Fibroblast of skin of right quadriceps (primary cell): ENCODE measurements around the gene P3H4.
"Not testable (repeated sequence)": the region's sequence is repeated elsewhere in the genome, so short reads cannot be mapped to it uniquely, and the experiment has no call there.

Source experiments
- DNase-seq: peaks from one replicate; pipeline ENCODE4 v3.0.0-alpha.2; 2013

The P3H4 gene, protein sequence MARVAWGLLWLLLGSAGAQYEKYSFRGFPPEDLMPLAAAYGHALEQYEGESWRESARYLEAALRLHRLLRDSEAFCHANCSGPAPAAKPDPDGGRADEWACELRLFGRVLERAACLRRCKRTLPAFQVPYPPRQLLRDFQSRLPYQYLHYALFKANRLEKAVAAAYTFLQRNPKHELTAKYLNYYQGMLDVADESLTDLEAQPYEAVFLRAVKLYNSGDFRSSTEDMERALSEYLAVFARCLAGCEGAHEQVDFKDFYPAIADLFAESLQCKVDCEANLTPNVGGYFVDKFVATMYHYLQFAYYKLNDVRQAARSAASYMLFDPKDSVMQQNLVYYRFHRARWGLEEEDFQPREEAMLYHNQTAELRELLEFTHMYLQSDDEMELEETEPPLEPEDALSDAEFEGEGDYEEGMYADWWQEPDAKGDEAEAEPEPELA

GRCh38 chr17:41811549-41812380 lies at the start of gene P3H4:
Gene P3H4, minus strand, starts transcription at chr17:41811949. Its CDS starts 34 bp downstream, at chr17:41811915.
- DNase-seq = peak; percentile 75

DNA sequence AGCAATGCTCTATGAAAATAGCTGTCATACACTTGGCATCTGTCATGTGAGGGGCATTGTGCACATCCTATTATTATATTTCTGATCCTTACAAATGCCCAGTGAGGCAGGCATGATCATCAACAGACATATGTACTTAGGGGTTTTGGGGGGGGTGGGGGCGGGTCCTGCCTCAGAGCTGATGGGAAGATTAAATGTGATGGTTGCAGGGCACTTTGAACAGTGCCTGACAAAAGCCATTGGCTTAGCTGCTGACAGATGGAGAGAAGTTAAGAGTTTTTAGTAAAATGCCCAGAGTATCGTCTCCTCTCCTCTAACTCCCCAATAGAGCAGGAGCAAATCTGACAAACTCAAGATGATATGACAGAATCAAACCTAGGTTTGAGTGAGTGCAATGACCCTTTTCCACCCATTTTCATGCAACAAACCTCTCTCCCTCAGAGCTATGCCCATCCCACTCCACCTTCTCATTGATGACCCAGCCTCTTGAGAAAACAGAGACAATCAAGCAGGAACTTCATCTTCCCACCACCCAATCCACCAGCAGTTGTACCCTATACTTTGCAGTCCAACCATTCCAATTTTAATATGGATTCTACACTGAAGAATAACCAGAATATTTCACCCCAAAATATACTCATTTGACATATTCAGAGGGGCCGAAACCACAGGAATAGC lies 48.6 kb upstream of the P3H4 start:
- no peak for DNase-seq

DNA sequence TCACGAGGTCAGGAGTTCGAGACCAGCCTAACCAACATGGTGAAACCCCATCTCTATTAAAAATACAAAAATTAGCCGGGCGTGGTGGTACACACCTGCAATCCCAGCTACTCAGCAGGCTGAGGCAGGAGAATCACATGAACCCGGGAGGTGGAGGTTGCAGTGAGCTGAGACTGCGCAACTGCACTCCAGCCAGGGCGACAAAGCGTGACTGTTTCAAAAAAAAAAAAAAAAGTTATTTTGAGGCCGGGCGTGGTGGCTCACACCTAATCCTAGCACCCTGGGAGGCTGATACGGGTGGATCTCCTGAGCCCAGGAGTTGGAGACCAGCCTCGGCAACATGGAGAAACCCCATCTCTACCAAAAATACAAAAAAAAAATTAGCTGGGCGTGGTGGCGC lies 39.6 kb upstream of the P3H4 start:
- not testable (repeated sequence) for DNase-seq

GRCh38 chr17:41849251-41849990 lies 37.7 kb upstream of the P3H4 start:
- no peak for DNase-seq

DNA sequence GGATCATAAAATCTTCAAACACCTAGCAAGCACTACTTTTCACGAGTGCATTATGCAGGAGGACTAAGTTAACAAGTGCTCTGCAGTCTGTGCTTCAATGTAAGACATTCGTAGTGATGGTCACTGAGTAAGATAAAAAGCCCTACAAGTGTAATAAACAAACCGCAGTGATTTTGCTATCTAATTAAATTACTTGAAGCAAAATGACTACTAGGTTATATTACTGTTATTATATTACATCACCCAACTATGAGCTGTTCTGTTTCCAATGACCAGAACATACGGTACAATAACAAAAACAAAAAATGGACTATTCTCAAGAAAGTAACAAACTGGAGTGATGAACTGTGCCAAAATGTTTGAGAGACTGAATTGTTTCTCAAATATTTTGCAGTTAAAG lies 37.0 kb upstream of the P3H4 start:
- DNase-seq = no peak

GRCh38 chr17:41844971-41845370 lies 33.2 kb upstream of the P3H4 start:
- no peak for DNase-seq

GRCh38 chr17:41840781-41841180 lies 29.0 kb upstream of the P3H4 start:
- DNase-seq = not testable (repeated sequence)

DNA sequence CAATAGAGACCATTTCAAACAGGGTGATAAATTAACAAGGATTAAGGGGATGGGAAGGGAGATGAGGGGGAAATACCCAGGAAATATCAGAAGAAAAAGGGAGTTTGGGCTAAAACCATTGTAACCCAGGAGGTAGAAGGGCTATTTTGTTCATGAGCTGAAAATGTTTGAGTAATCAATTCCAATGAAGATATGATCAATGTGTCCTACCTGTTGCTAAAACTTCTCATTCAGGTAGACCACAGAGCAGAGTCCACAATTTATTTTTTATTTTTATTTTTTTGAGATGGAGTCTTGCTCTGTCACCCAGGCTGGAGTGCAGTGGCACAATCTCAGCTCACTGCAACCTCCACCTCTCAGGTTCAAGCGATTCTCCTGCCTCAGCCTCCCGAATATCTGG lies 27.7 kb upstream of the P3H4 start:
- DNase-seq = not testable (repeated sequence)

- no peak for DNase-seq
These were observed 26.2 kb upstream of the P3H4 start, which contains the start of gene KLHL10 for GRCh38 chr17:41837761-41838538. Gene KLHL10, plus strand, starts transcription at chr17:41837825. Its CDS starts 108 bp downstream, at chr17:41837933.

GRCh38 chr17:41836550-41837196 lies 24.9 kb upstream of the P3H4 start:
- DNase-seq = peak; percentile 11

- peak; percentile 45 for DNase-seq
These were observed 24.2 kb upstream of the P3H4 start, which contains the start of gene NT5C3B for GRCh38 chr17:41835800-41836549. Gene NT5C3B, minus strand, starts transcription at chr17:41836232. Its CDS starts 39 bp downstream, at chr17:41836193.

DNA sequence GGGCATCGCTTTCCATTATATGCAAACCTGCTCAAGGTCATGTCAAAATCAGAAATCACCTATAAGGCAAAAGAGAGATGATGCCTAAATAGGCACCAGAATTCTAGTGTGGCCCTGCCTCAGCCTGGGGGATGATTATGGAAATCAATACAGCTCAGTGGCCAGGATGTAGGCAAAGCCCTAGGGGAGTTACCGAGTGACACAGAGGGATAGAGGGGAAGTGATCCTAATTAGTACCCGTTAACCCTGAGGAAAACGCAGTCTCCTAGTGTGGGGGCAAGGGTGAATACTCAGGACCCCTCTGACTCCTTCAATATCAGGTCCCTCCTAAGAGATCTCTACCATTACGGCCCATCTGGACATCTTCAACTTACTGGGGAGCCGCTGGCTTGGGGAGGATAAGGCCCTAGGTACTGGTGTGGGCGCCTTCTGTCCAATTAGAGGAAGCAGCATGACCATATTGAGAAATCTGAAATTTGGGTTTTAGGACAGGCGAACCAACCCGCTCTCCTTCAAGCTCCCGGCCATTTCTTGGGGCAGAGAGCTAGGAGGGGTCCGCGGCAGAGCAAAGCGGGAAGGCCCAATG lies 23.6 kb upstream of the P3H4 start:
- no peak for DNase-seq

- DNase-seq = not testable (repeated sequence)
These were observed 18.2 kb upstream of the P3H4 start for GRCh38 chr17:41829961-41830360.

DNA sequence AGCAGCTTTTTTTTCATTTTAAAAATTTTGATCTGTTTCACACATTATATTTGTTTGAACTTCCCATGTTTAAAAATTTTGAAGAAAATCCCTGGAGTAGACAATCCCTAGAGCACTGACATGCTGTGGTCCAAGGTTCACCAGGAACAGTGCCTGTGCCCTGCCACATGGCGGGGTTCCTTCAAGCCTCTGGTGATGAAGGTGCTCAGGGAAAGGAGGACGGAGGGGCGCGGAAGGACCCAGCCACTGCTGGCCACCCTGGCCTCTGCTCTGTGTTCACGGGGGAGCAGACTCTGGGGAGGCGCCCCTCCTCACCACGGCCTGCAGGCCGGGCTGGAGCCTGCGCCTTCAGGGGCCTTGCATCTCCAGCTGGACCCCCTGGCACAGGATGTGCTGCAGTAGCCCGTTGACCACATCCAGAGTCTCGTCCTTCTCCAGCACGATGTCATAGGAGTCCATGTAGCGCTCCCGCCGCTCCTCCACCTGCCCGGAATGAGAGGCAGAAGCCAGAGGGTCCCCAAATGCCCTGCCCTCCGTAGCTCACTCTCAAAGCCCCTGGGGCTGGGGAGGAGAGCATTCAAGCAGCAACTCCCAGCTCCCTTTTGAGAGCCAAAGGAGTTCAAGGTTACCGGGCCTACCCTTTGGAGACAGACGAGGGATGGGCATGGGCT lies 13.6 kb upstream of the P3H4 start:
- DNase-seq = no peak

- DNase-seq = no peak
These were observed 12.3 kb upstream of the P3H4 start for GRCh38 chr17:41824086-41824485.

DNA sequence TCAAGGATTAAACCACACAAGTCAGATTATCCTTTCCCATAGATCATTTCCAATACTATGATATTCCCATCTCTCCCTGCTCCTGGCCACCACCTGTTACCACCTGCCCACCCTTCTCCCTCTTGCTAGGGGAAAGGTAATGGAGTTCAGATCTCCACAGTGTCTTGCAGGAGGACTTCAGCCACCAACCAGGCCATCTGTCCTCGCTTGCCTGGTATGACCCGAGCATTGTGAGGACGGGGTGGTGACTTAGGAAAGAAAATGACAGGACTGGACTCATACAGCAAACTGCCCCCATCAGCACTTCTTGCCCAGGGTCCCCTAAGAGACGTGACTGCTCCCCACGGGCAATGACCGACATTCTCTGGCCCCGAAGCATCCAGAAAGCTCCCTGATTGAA lies 11.8 kb upstream of the P3H4 start:
- no peak for DNase-seq

GRCh38 chr17:41823141-41823524 lies 11.4 kb upstream of the P3H4 start:
- DNase-seq = no peak

GRCh38 chr17:41822216-41823140 lies 10.7 kb upstream of the P3H4 start:
- DNase-seq = no peak
